Measurements from ENCODE around the gene HHAT.

HHAT gene

GRCh38 chr1:210527091-210527490, 198.4 kb downstream of the HHAT start:
- Histone ChIP-seq H3K4me1 (ENCODE audit: insufficient read depth, low read length, severe bottlenecking) (no peaks in the 10 kb centered on the region), H3K36me3 (ENCODE audit: insufficient read depth, low read length) (no peaks in the 10 kb centered on the region), H3K9ac (ENCODE audit: low read length) (no peak overlapping the region), H4K20me1 (ENCODE audit: insufficient read depth, low read length) (no peaks in the 10 kb centered on the region), H2AFZ (ENCODE audit: low read length) (no peak overlapping the region), H3K79me2 (ENCODE audit: insufficient read depth, low read length) (no peaks in the 10 kb centered on the region), H3K27ac (ENCODE audit: low read depth, low read length, poor library complexity, severe bottlenecking) (no peak overlapping the region), H3F3A (ENCODE audit: insufficient read depth, low read length) (no peaks in the 10 kb centered on the region), H3K9me2 (ENCODE audit: low read depth, low read length) (no peaks in the 10 kb centered on the region), H3K9me3 (ENCODE audit: low read length) (no peaks in the 10 kb centered on the region), H3K4me3 (ENCODE audit: low read depth, low read length, poor library complexity, severe bottlenecking) (no peak overlapping the region), H3K27me3 (ENCODE audit: insufficient read depth, low read length) (no peaks in the 10 kb centered on the region), H3K4me2 (ENCODE audit: low read length) (no peak overlapping the region)
- TF ChIP-seq EZH2 (IDR thresholded peaks at IDR 0.05; ENCODE audit: borderline replicate concordance, low read length) (no peak), CTCF (IDR thresholded peaks at IDR 0.05; ENCODE audit: low read length) (no peak)

DNA sequence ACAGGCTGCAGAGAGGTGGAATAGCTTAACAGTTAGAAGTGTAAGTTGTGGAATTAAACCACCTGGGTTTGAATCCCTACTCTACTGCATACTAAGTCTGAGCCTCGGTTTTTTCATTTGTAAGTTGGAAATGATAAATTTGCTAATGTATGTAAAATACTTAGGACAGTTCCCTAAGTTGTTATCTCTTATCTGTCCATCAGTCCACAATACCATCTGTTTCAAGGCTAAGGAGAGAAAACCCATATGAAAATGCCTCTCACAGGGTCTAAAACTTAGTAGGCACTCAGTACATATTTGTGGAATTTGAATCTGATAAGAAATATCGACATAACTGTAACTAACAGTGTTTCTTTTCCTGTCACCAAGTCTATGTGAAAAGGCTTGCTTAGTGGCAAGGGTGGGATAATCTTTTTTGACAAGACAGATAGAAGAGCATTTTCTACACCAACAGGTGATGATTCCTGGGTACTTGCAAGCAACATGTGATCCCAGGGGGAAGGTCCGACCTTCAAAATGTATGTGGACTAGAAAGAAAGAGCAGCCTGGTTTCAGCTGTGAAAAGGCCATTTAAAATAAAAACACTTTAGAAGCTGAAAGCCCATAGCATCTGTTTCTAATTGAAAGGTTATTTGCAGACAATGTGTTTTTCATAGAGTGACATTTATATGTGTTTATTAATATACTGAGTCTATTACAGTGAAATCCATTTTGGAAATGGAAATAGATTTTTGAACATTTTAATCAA, 202.9 kb downstream of the HHAT start:
- H3F3A ChIP-seq (ENCODE audit: insufficient read depth, low read length) = no peaks in the 10 kb centered on the region
- no peak overlapping the region for H2AFZ ChIP-seq (ENCODE audit: low read length)
- no peak overlapping the region for H3K27ac ChIP-seq (ENCODE audit: low read depth, low read length, poor library complexity, severe bottlenecking)
- no peaks in the 10 kb centered on the region for H3K79me2 ChIP-seq (ENCODE audit: insufficient read depth, low read length)
- H3K9ac ChIP-seq (ENCODE audit: low read length) = no peak overlapping the region
- H3K9me3 ChIP-seq (ENCODE audit: low read length) = no peaks in the 10 kb centered on the region
- no peaks in the 10 kb centered on the region for H3K4me1 ChIP-seq (ENCODE audit: insufficient read depth, low read length, severe bottlenecking)
- H4K20me1 ChIP-seq (ENCODE audit: insufficient read depth, low read length) = no peaks in the 10 kb centered on the region
- H3K4me2 ChIP-seq (ENCODE audit: low read length) = no peak overlapping the region
- no peaks in the 10 kb centered on the region for H3K9me2 ChIP-seq (ENCODE audit: low read depth, low read length)
- no peaks in the 10 kb centered on the region for H3K27me3 ChIP-seq (ENCODE audit: insufficient read depth, low read length)
- no peak for TF ChIP-seq EZH2 (IDR thresholded peaks at IDR 0.05; ENCODE audit: borderline replicate concordance, low read length)
- no peak for TF ChIP-seq CTCF (IDR thresholded peaks at IDR 0.05; ENCODE audit: low read length)
- H3K4me3 ChIP-seq (ENCODE audit: low read depth, low read length, poor library complexity, severe bottlenecking) = no peak overlapping the region
- H3K36me3 ChIP-seq (ENCODE audit: insufficient read depth, low read length) = no peaks in the 10 kb centered on the region

DNA sequence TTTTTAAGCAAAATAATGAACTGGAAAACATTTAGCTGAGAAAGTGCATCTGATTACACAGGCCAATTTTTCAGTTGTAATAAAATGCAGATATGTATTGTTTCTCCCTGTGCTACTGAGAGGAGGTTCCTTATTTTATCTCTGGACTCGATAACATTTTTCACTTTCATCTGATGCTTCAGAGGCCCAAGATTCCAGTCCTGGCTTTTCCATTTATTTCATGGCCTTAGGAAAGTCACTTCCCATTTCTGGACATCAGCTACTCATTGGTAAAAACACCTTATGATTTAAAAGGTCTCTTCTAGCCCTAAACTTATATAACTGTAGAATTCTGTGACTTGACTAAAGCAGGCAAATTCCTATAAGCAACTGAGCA, 203.5 kb downstream of the HHAT start:
- Histone ChIP-seq H2AFZ (ENCODE audit: low read length) (no peak overlapping the region), H3K9me2 (ENCODE audit: low read depth, low read length) (no peaks in the 10 kb centered on the region), H3K4me1 (ENCODE audit: insufficient read depth, low read length, severe bottlenecking) (no peaks in the 10 kb centered on the region), H3K27me3 (ENCODE audit: insufficient read depth, low read length) (no peaks in the 10 kb centered on the region), H3K4me3 (ENCODE audit: low read depth, low read length, poor library complexity, severe bottlenecking) (no peak overlapping the region), H3K79me2 (ENCODE audit: insufficient read depth, low read length) (no peaks in the 10 kb centered on the region), H3K36me3 (ENCODE audit: insufficient read depth, low read length) (no peaks in the 10 kb centered on the region), H3F3A (ENCODE audit: insufficient read depth, low read length) (no peaks in the 10 kb centered on the region), H3K27ac (ENCODE audit: low read depth, low read length, poor library complexity, severe bottlenecking) (no peak overlapping the region), H4K20me1 (ENCODE audit: insufficient read depth, low read length) (no peaks in the 10 kb centered on the region), H3K4me2 (ENCODE audit: low read length) (no peak overlapping the region), H3K9me3 (ENCODE audit: low read length) (no peaks in the 10 kb centered on the region), H3K9ac (ENCODE audit: low read length) (no peak overlapping the region)
- TF ChIP-seq CTCF (IDR thresholded peaks at IDR 0.05; ENCODE audit: low read length) (no peak), EZH2 (IDR thresholded peaks at IDR 0.05; ENCODE audit: borderline replicate concordance, low read length) (no peak)

Data from OCI-LY1 (cell line).